GM19099 (cell line): Measurements from ENCODE around the gene NFIA.

Experiments used
- POLR2A ChIP-seq: IDR thresholded peaks from 3 replicates; pipeline ENCODE4 v1.6.1; 2011; ENCODE audit warnings: low read depth; ENCODE audit not compliant: insufficient read length; ENCODE audit errors: extremely low read depth

NFIA gene

GRCh38 chr1:61368366-61368765, 286.0 kb downstream of the NFIA start:
- TF ChIP-seq POLR2A, result no peak

DNA sequence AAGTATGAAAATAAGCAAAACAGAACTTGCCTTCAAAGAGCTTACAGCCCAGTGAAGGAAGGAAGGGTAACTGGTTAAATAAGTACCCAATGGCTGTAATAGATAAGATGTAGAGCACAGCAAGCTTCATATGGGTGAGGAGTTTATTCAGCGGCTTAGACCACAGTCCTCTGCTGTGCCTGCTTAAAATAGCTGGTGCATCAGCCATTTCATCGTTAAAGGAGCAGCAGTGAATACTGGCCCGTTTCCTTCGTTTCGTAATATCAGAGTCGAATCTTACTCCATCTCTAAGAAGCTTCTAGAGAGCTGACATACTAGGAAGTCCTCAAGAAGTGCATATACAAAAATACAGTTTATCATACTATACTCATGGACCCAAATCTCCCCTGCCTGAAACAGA, 286.5 kb downstream of the NFIA start:
- no peak for TF ChIP-seq POLR2A

DNA sequence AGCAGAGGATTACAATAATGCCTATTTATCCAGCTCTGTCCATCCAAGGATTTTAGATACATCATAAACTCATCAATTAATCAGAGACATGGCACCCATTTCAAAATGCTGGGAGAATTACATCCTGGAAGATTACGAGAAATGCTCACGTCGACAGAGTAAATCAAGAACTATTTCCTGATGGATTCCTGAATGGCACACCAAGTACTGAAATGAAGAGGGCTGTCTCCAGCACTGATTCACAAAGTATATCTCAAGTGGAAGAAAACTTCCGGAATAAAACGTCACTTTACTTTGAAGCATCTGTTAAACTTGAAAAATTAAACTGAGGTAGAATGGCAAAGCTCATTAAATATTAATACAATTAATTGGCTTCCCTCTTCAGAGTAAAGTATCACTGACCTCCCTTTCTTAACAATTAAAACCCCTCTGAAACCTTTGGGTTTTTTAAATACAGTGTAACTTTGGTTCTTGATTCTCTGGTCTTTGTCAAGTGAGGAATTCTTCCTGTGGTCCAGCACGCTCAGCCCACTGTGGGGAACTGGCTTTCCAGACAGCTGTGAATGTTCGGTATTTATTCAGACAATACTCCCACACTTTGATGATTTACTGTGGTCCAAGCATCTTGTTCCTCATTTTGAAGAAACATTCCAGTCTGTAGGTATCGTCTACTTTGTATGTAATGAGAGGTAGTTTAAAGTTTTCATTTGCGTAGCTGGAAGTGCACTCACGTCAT, 288.0 kb downstream of the NFIA start:
- TF ChIP-seq POLR2A, result no peak

- TF ChIP-seq POLR2A, result no peak
These were observed 288.5 kb downstream of the NFIA start for GRCh38 chr1:61370913-61371279.

DNA sequence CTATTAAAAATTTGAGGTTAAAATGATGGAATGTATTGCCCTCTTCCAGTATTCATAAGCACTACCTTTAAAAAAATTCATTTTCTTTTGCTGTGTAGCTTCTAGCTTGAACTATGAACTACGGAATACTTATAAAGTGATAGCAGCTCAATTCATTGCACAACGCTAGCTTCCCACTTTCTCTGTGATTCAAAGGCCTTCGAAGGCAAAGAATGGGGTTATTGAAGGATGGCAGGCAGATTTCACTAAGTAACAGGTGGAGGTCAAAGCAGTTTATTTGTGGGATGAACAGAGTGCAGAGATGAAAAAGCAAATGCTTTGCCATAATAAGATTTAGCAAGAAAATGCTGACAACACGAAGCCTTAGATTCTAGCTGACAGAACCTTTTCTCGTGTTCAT, 290.6 kb downstream of the NFIA start:
- TF ChIP-seq POLR2A, result no peak

DNA sequence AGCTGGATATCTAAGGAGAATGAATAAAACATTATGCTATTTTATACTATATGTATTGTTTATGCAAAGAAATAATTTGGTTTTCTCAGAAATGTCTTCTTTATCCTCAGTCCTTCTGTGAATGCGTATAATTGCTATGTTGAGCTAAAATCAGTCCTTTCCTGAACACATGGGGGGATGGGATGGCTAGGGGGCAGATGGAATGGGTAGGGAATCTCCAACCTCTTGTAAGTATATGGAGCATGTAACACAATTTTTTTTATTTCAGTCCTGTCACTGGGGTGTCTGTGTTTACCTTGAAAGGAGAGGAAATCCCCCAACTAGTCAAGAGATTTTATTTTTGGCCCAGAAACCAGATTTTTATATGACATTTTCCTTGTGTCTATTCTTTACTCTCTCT, 291.8 kb downstream of the NFIA start:
- TF ChIP-seq POLR2A, result no peak

GRCh38 chr1:61375082-61375880, 292.9 kb downstream of the NFIA start:
- TF ChIP-seq POLR2A, result no peak

DNA sequence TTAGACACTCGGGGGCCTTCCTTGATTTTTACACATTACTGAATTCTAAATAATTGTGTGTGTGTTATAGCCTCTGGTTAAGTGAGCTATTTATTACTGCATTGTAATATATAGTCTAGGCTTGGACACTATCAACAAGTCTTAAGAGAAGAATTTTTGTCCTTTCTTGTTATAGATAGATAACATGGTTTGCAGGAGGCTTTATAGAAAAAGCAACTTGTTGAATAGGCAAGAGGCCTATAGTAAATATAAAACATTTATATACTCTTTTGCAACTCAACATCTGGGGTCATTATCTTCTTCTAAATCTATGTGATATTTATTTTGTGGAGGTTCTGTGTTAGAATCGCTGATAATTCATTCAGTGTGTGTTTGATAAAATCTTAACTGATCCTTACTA, 293.8 kb downstream of the NFIA start:
- no peak for TF ChIP-seq POLR2A

DNA sequence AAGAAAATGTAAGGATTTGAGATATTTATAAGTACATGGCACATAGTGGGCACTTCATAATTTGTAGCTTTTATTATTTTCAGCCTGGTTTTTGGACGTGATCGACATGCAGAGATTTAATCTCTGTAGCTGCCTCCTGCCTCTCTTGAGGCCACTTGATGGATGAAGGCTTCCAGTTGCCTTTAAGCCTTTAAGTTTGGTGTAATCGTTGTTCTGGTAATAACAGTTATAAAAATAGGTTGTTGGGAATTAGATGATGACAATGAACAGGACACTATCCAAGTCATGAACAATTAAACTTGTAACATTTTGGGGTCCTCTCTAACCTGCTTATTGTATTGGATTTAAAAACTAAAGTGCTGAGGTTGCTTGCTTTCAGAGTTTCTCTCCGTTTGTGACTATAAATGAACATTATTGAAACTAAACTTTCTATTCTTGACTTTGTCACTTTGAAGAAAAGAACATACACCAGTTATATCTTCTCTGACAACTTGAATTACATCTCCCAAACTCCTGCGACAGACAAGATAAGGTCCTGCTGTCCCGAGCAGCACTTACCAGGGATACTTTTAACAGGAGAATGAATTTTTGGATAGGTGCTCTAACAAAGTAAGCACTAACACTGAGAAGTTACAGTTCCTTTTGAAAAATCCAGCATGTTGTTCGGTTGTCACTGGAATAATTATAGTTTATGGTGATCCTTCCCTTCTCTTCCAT, 295.0 kb downstream of the NFIA start:
- TF ChIP-seq POLR2A, result no peak

GRCh38 chr1:61378494-61379180, 296.3 kb downstream of the NFIA start:
- no peak for TF ChIP-seq POLR2A

GRCh38 chr1:61379693-61380092, 297.3 kb downstream of the NFIA start:
- no peak for TF ChIP-seq POLR2A

- TF ChIP-seq POLR2A, result no peak
These were observed 298.2 kb downstream of the NFIA start for GRCh38 chr1:61380561-61380960.

DNA sequence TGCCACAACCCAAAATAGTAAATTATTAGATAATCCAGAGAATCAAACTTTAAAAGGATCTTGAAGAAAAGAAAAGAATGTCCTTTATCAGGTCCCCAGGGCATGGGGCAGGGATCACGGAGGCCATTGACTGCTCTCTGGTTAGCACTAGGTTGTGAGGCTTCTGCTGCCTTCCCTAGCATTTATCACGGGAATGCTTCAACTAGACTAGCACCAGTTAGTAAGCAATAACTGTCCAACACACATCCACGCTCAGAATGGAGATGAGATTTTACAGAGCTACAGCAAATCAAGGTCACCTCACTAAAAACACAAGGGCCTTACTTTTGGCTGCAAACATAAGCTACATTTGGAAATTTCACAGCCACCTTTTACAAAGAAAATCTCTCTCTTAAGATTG, 304.0 kb downstream of the NFIA start:
- TF ChIP-seq POLR2A, result no peak

GRCh38 chr1:61386770-61387169, 304.4 kb downstream of the NFIA start:
- TF ChIP-seq POLR2A, result no peak

- TF ChIP-seq POLR2A, result no peak
These were observed 305.5 kb downstream of the NFIA start for GRCh38 chr1:61387829-61388228.
